ENCODE measurements around the gene MYRF.

Gene MYRF

DNA sequence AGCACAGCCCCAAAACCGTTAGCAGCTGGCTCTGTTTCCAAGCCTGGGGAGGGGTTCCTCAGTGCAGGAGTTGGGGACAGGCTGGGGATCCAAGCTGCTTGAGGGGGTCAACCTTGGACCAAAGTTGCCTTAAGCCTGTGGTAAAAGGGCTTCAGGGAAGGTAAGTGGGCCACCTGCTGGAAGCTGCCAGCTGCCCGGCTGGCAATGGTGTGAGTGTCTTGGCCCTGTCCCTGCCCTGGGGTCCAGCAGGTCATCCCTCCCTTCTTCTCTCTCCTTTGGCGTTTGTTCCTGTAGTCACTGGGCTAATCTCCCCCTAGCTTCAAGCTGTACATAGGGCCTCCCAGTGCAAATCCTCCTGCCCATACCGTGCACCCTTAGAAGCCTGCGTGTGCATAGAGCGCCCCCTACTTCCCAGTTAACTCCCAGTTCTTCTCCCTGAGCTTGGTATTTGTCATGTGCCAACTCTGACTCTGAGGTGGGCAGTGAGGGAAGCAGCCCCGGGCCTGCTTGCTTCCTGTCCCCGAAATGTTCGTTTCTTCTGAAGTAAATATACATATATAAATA is 35.6 kb downstream of the MYRF start:
- WGBS = 70% methylated on average over 6 of the region's 9 CpGs
- no peak overlapping the region for H3K9ac ChIP-seq (ENCODE audit: low read depth, low read length)

DNA sequence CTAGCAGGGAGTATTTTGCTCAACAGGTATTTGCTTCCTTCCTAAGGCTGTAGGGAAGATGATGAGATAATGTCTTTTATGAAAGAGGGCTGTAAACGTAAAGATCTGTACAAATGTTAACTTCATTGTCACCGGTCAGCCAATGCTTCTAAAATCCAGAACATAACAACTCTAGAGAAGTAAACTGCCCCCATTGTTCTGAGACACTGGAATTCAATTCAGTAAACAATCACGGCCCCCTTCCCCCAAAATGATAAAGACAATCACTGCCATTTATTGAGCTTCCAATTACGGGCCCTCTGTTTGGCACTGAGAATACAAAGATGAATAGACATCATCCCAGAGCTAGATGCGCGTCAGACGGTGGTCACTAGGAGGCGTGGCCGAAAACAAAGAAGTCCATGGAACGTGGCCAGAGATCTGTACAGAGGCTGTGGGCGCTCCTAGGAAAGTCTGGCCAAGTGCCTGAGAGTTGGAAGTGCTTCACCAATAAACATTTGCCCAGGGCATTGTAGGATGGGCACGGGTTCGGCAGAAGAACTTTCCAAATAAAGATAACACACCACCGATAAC is 39.4 kb downstream of the MYRF start:
- WGBS = 10% methylated on average over 14 of the region's 14 CpGs
- peak overlapping the region; percentile 93 for H3K4me3 ChIP-seq (ENCODE audit: low read length)
- peaks cover 62% of the 10 kb centered on the region for H3K36me3 ChIP-seq (ENCODE audit: insufficient read depth, low read length)
- H3K4me1 ChIP-seq (ENCODE audit: insufficient read depth, low read length) = peaks cover 7% of the 10 kb centered on the region; the same call in 1 of the 2 replicates
- H3K9ac ChIP-seq (ENCODE audit: low read depth, low read length) = peak overlapping the region; percentile 99
- H3K9me3 ChIP-seq (ENCODE audit: insufficient read depth, low read depth, low read length) = no peaks in the 10 kb centered on the region
- H3K27ac ChIP-seq (ENCODE audit: low read depth, low read length) = peak overlapping the region; percentile 93
- no peaks in the 10 kb centered on the region for H3K27me3 ChIP-seq (ENCODE audit: insufficient read depth, low read length)

More for the DNA sequence above, 35.6 kb downstream of the MYRF start:
- Histone ChIP-seq H3K9me3 (ENCODE audit: insufficient read depth, low read depth, low read length) (no peaks in the 10 kb centered on the region), H3K4me3 (ENCODE audit: low read length) (no peak overlapping the region), H3K36me3 (ENCODE audit: insufficient read depth, low read length) (peaks cover 62% of the 10 kb centered on the region), H3K27me3 (ENCODE audit: insufficient read depth, low read length) (no peaks in the 10 kb centered on the region), H3K4me1 (ENCODE audit: insufficient read depth, low read length) (peaks cover 4% of the 10 kb centered on the region; the same call in 1 of the 2 replicates), H3K27ac (ENCODE audit: low read depth, low read length) (no peak overlapping the region)

DNA sequence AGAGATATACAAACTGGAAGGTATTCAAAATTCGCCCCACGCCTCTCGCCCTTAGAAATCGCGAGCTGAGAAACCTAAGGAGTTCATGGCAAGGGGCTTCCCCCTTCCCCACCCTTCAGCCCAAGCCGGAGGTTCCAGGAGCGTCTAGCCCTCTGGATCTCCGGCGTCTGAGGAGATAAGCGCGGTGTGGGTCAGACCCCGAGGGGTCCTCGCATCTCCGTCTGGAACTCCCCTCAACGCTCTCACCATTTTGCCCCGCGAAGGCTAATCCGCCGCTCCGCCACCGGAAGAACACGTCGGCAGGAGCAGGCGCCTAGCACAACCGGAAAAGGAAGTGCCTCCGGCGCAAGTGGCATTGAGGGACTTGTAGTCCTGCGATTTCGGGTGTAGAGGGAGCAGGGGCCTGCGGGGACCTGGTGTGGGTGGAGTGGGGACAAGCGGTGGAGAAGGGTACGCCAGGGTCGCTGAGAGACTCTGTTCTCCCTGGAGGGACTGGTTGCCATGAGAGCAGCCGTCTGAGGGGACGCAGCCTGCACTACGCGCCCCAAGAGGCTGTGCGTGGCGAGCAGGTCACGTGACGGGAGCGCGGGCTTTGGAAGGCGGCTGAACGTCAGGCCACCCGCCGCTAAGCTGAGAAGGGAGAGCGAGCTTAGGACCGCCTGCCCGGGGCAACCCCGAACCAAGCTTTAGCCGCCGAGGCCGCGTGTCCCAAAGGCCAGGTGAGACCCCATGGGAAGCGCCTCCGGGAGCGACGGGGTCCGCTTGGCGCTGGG is 40.1 kb downstream of the MYRF start, which contains the start of the genes FEN1 and TMEM258:
Gene FEN1 (plus strand): TSS at position 602 of the 773 bp plus-strand sequence. CDS start 2,451 bp downstream, outside the sequence.
Gene TMEM258 (minus strand): TSS at position 290 of the 773 bp plus-strand sequence. CDS start 41 bp downstream, at position 249.
- peak within 1 kb of the TSS; percentile 93 for H3K27ac ChIP-seq (ENCODE audit: low read depth, low read length)
- H3K4me1 ChIP-seq (ENCODE audit: insufficient read depth, low read length) = peaks cover 7% of the 10 kb centered on the region; the same call in 1 of the 2 replicates
- H3K4me3 ChIP-seq (ENCODE audit: low read length) = peak within 1 kb of the TSS; percentile 93
- no peaks in the 10 kb centered on the region for H3K9me3 ChIP-seq (ENCODE audit: insufficient read depth, low read depth, low read length)
- H3K36me3 ChIP-seq (ENCODE audit: insufficient read depth, low read length) = peaks cover 60% of the 10 kb centered on the region
- WGBS = under 1% methylated on average over 61 of the region's 61 CpGs
- peak within 1 kb of the TSS; percentile 99 for H3K9ac ChIP-seq (ENCODE audit: low read depth, low read length)
- H3K27me3 ChIP-seq (ENCODE audit: insufficient read depth, low read length) = no peaks in the 10 kb centered on the region

DNA sequence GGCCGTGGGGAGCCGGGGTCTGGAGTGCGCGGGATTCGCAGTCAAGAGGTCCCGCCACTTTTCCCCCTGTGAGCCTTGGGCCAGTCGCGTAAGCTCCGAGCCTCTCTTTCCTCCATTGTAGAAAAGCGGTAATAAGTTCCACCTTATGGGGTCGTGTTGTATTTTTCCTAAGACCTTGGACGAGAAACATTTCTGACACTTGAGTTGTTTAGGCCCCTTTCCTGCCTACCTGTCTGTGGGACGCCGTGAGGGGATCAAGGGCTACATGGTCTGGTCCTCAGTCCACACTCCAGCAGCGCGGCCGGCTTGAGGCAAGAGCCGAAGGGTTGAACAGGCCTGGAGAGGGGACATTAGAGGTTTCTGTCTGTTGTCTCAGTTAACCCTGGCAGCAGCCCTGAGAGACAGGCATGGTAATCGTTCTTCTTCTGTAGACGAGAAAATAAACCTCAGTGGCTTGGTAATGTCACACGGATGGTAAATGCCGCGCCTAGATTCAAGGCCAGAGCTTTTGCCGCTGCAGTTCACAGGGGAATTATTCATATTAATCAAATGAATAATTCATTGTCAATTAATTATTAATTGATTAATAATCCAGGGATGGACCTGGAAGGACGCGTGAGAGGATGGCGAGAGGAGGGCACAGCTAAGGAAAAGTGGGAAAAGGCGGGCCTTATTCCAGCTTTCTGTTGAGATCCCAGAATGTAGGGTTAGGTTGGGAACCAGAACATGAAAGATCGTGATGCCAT is 40.8 kb downstream of the MYRF start:
- no peaks in the 10 kb centered on the region for H3K27me3 ChIP-seq (ENCODE audit: insufficient read depth, low read length)
- peak overlapping the region; percentile 99 for H3K9ac ChIP-seq (ENCODE audit: low read depth, low read length)
- H3K27ac ChIP-seq (ENCODE audit: low read depth, low read length) = peak overlapping the region; percentile 93
- H3K4me1 ChIP-seq (ENCODE audit: insufficient read depth, low read length) = peaks cover 7% of the 10 kb centered on the region; the same call in 1 of the 2 replicates
- peaks cover 56% of the 10 kb centered on the region for H3K36me3 ChIP-seq (ENCODE audit: insufficient read depth, low read length)
- WGBS = 7% methylated on average over 28 of the region's 29 CpGs
- H3K9me3 ChIP-seq (ENCODE audit: insufficient read depth, low read depth, low read length) = no peaks in the 10 kb centered on the region
- H3K4me3 ChIP-seq (ENCODE audit: low read length) = peak overlapping the region; percentile 93

DNA sequence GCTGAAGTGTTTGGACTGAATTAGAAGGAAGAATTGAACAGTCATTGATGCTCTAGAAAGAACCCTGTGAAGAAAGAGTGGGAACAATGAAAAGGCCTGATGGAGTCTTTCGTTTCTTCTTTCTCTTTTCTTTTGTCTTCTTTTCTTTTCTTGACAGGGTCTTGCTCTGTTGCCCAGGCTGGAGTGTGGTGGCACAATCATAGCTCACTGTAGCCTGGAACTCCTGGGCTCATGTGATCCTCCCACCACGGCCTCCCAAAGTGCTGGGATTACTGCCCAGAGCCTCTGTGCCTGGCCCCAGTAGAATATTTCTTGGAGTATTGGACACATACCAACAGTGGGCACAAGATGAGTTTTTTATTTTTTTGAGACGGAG is 41.4 kb downstream of the MYRF start:
- H3K36me3 ChIP-seq (ENCODE audit: insufficient read depth, low read length) = peaks cover 55% of the 10 kb centered on the region
- H3K27me3 ChIP-seq (ENCODE audit: insufficient read depth, low read length) = no peaks in the 10 kb centered on the region
- H3K9me3 ChIP-seq (ENCODE audit: insufficient read depth, low read depth, low read length) = no peaks in the 10 kb centered on the region
- peak overlapping the region; percentile 93 for H3K4me3 ChIP-seq (ENCODE audit: low read length)
- no peak overlapping the region for H3K27ac ChIP-seq (ENCODE audit: low read depth, low read length)
- WGBS = 83% methylated on average over 3 of the region's 3 CpGs
- H3K9ac ChIP-seq (ENCODE audit: low read depth, low read length) = peak overlapping the region; percentile 99
- H3K4me1 ChIP-seq (ENCODE audit: insufficient read depth, low read length) = peaks cover 7% of the 10 kb centered on the region; the same call in 1 of the 2 replicates

DNA sequence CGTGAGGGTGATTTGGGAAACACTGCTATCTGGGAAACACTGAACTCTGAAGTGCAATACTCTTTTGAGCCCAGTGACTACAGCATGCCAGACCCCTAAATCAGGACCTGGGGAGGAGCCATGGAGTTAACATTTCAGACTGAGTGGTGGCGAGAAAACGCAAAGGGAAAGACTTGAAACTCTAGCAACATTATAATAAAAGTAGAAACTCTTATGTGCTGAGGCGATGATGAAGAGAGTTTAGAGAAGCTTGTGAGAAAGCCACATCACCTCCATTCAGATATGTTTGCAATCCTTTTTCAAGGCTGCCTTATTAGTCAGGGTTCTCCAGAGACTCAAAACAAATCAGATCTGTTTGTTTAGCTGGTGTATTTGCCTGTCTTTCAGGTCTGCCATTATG is 42.1 kb downstream of the MYRF start:
- H3K9me3 ChIP-seq (ENCODE audit: insufficient read depth, low read depth, low read length) = no peaks in the 10 kb centered on the region
- H3K9ac ChIP-seq (ENCODE audit: low read depth, low read length) = no peak overlapping the region
- H3K36me3 ChIP-seq (ENCODE audit: insufficient read depth, low read length) = peaks cover 54% of the 10 kb centered on the region
- no peaks in the 10 kb centered on the region for H3K27me3 ChIP-seq (ENCODE audit: insufficient read depth, low read length)
- no peak overlapping the region for H3K4me3 ChIP-seq (ENCODE audit: low read length)
- H3K4me1 ChIP-seq (ENCODE audit: insufficient read depth, low read length) = peaks cover 7% of the 10 kb centered on the region; the same call in 1 of the 2 replicates
- WGBS = 99% methylated on average over 2 of the region's 4 CpGs
- no peak overlapping the region for H3K27ac ChIP-seq (ENCODE audit: low read depth, low read length)

DNA sequence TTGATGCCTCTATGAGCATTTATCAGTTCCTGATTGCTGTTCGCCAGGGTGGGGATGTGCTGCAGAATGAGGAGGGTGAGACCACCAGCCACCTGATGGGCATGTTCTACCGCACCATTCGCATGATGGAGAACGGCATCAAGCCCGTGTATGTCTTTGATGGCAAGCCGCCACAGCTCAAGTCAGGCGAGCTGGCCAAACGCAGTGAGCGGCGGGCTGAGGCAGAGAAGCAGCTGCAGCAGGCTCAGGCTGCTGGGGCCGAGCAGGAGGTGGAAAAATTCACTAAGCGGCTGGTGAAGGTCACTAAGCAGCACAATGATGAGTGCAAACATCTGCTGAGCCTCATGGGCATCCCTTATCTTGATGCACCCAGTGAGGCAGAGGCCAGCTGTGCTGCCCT is 43.0 kb downstream of the MYRF start:
- Histone ChIP-seq H3K36me3 (ENCODE audit: insufficient read depth, low read length) (peaks cover 54% of the 10 kb centered on the region), H3K27me3 (ENCODE audit: insufficient read depth, low read length) (no peaks in the 10 kb centered on the region), H3K4me3 (ENCODE audit: low read length) (no peak overlapping the region), H3K4me1 (ENCODE audit: insufficient read depth, low read length) (peaks cover 7% of the 10 kb centered on the region; the same call in 1 of the 2 replicates), H3K9ac (ENCODE audit: low read depth, low read length) (no peak overlapping the region), H3K27ac (ENCODE audit: low read depth, low read length) (no peak overlapping the region), H3K9me3 (ENCODE audit: insufficient read depth, low read depth, low read length) (no peaks in the 10 kb centered on the region)
- 96% methylated on average over 12 of the region's 12 CpGs for WGBS

DNA sequence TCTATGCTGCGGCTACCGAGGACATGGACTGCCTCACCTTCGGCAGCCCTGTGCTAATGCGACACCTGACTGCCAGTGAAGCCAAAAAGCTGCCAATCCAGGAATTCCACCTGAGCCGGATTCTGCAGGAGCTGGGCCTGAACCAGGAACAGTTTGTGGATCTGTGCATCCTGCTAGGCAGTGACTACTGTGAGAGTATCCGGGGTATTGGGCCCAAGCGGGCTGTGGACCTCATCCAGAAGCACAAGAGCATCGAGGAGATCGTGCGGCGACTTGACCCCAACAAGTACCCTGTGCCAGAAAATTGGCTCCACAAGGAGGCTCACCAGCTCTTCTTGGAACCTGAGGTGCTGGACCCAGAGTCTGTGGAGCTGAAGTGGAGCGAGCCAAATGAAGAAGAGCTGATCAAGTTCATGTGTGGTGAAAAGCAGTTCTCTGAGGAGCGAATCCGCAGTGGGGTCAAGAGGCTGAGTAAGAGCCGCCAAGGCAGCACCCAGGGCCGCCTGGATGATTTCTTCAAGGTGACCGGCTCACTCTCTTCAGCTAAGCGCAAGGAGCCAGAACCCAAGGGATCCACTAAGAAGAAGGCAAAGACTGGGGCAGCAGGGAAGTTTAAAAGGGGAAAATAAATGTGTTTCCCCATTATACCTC is 43.6 kb downstream of the MYRF start:
- Histone ChIP-seq H3K9me3 (ENCODE audit: insufficient read depth, low read depth, low read length) (no peaks in the 10 kb centered on the region), H3K4me3 (ENCODE audit: low read length) (no peak overlapping the region), H3K27ac (ENCODE audit: low read depth, low read length) (no peak overlapping the region), H3K27me3 (ENCODE audit: insufficient read depth, low read length) (no peaks in the 10 kb centered on the region), H3K36me3 (ENCODE audit: insufficient read depth, low read length) (peaks cover 56% of the 10 kb centered on the region), H3K9ac (ENCODE audit: low read depth, low read length) (no peak overlapping the region), H3K4me1 (ENCODE audit: insufficient read depth, low read length) (peaks cover 7% of the 10 kb centered on the region; the same call in 1 of the 2 replicates)
- 96% methylated on average over 18 of the region's 18 CpGs for WGBS

DNA sequence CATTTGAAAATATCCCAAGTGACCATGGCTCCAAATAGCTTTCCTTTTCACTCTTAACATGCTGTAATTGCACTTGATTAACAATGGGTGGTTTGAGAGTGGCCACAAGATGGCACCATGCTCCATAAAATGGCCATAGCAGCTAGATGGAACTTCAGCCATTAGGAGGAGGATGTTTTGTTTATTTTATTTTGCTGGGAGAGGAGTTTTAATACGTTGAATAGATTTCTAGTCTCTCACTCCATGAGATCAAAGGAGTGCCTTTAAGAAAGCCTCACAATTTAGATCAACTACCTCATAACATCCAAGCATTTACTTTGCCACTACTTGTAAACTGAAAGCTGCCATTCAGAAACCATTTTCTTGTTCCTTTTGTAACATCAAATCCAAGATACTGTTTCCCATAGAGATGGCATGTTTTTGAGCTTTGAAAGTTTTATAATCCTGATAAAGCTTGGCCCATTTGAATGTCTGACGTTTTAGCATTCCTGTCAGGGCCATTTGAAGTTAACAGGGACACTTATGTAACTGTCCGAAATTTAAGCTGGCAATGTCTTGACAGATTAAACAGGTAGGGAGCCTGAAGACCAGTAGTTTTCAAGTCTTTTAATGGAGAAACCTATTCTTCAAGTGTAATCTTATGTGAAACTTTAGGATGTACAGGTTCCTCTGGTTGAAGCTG is 45.0 kb downstream of the MYRF start:
- H3K9ac ChIP-seq (ENCODE audit: low read depth, low read length) = no peak overlapping the region
- H3K4me1 ChIP-seq (ENCODE audit: insufficient read depth, low read length) = peaks cover 4% of the 10 kb centered on the region; the same call in 1 of the 2 replicates
- no peaks in the 10 kb centered on the region for H3K27me3 ChIP-seq (ENCODE audit: insufficient read depth, low read length)
- H3K27ac ChIP-seq (ENCODE audit: low read depth, low read length) = no peak overlapping the region
- WGBS = 69% methylated on average over 3 of the region's 3 CpGs
- no peak overlapping the region for H3K4me3 ChIP-seq (ENCODE audit: low read length)
- H3K9me3 ChIP-seq (ENCODE audit: insufficient read depth, low read depth, low read length) = no peaks in the 10 kb centered on the region
- H3K36me3 ChIP-seq (ENCODE audit: insufficient read depth, low read length) = peaks cover 69% of the 10 kb centered on the region

DNA sequence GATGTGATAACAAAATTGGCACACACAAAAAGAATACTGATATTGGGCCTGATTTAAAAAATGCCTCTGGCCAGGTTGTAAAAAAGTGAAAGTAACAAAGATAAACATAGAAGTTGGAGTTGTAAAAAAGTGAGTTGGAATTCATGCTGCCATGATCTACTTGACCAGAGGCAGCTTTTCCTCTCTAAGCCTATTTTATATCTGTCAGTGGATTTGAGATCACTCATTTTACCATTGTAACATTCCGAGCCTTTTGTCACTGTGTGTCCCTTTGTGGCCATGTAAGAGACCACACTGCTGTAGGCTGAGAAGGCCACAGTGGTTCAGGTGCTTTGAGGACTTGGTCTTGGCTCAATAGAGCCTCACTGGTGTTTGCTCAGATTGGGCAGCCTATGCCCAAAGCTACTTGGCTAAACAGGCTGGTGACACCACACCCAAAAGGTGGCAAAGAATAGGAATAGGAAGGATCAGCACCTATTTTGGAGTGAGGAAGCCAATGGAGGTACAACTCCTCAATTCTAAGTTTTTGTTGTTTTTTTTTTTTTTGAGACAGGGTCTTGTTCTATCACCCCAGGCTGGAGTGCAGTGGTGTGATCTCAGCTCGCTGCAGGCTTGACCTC is 47.3 kb downstream of the MYRF start:
- Histone ChIP-seq H3K27me3 (ENCODE audit: insufficient read depth, low read length) (no peaks in the 10 kb centered on the region), H3K36me3 (ENCODE audit: insufficient read depth, low read length) (peaks cover 88% of the 10 kb centered on the region), H3K4me3 (ENCODE audit: low read length) (no peak overlapping the region), H3K27ac (ENCODE audit: low read depth, low read length) (no peak overlapping the region), H3K9me3 (ENCODE audit: insufficient read depth, low read depth, low read length) (no peaks in the 10 kb centered on the region), H3K9ac (ENCODE audit: low read depth, low read length) (no peak overlapping the region), H3K4me1 (ENCODE audit: insufficient read depth, low read length) (no peaks in the 10 kb centered on the region)
- 97% methylated on average over 2 of the region's 2 CpGs for WGBS
